Loucy (cell line): ENCODE results near the gene MARK4.
"Not testable (repeated sequence)": the region's sequence is repeated elsewhere in the genome, so short reads cannot be mapped to it uniquely, and the experiment has no call there.

Experiments used
- H2AFZ ChIP-seq: fragments of 200-600 bp; sonication (generic); 2 replicates; pipeline ENCODE4 v1.6.0; 2016; ENCODE audit warnings: antibody characterized with exemption, mild to moderate bottlenecking, low read length, moderate library complexity
- H3F3A ChIP-seq: fragments of 200-600 bp; 2 replicates; pipeline ENCODE4 v1.6.0; 2016; ENCODE audit warnings: antibody characterized with exemption, low read depth, mild to moderate bottlenecking
- H3K27me3 ChIP-seq: fragments of 200-600 bp; sonication (generic); 2 replicates; pipeline ENCODE4 v1.6.1; 2014; ENCODE audit warnings: low read length, mild to moderate bottlenecking; ENCODE audit not compliant: insufficient read depth, poor library complexity, severe bottlenecking
- H3K36me3 ChIP-seq: fragments of 200-600 bp; sonication (generic); 2 replicates; pipeline ENCODE4 v1.6.1; 2016; ENCODE audit warnings: low read length; ENCODE audit not compliant: insufficient read depth
- H3K4me1 ChIP-seq: fragments of 200-600 bp; sonication (generic); 2 replicates; pipeline ENCODE4 v1.5.1; 2014; ENCODE audit warnings: low read length, mild to moderate bottlenecking; ENCODE audit not compliant: insufficient read depth, poor library complexity, severe bottlenecking
- H3K4me2 ChIP-seq: fragments of 200-600 bp; sonication (generic); 2 replicates; pipeline ENCODE4 v1.6.0; 2014; ENCODE audit warnings: antibody characterized with exemption, low read length, low read depth, mild to moderate bottlenecking; ENCODE audit not compliant: poor library complexity, severe bottlenecking
- H3K4me3 ChIP-seq: fragments of 200-600 bp; sonication (generic); 2 replicates; pipeline ENCODE4 v1.5.1; 2014; ENCODE audit warnings: low read length, mild to moderate bottlenecking, mixed read lengths; ENCODE audit not compliant: poor library complexity, severe bottlenecking
- H3K79me2 ChIP-seq: fragments of 200-600 bp; sonication (generic); 2 replicates; pipeline ENCODE4 v1.6.1; 2014; ENCODE audit warnings: low read length; ENCODE audit not compliant: insufficient read depth
- H3K9ac ChIP-seq: fragments of 200-600 bp; sonication (generic); 2 replicates; pipeline ENCODE4 v1.6.0; 2014; ENCODE audit warnings: mild to moderate bottlenecking, low read depth, low read length, moderate library complexity; ENCODE audit not compliant: poor library complexity, severe bottlenecking
- H3K9me2 ChIP-seq: fragments of 200-600 bp; sonication (generic); replicated peaks from 2 replicates; pipeline ENCODE4 v1.6.1; 2016; ENCODE audit warnings: low read depth, low read length, mixed read lengths
- H3K9me3 ChIP-seq: fragments of 200-600 bp; sonication (generic); 2 replicates; pipeline ENCODE4 v1.6.1; 2014; ENCODE audit warnings: mild to moderate bottlenecking, antibody characterized with exemption, low read length, low read depth; ENCODE audit not compliant: insufficient read depth
- H4K20me1 ChIP-seq: fragments of 200-600 bp; sonication (generic); 2 replicates; pipeline ENCODE4 v1.6.0; 2014; ENCODE audit warnings: antibody characterized with exemption, low read length, mild to moderate bottlenecking; ENCODE audit not compliant: insufficient read depth, poor library complexity, severe bottlenecking
- EZH2phosphoT487 ChIP-seq: fragments of 200-600 bp; IDR thresholded peaks from 2 replicates; pipeline ENCODE4 v1.6.1; 2018; ENCODE audit warnings: antibody characterized with exemption, mild to moderate bottlenecking, moderate library complexity, borderline replicate concordance
- TF ChIP-seq, protein P1 (sequence below): fragments of 200-600 bp; sonication (generic); conservative IDR thresholded peaks from 2 replicates; pipeline ENCODE4 v1.5.1; 2014; ENCODE audit warnings: mild to moderate bottlenecking, antibody characterized with exemption, low read length

The MARK4 gene

GRCh38 chr19:45331411-45331810, 80.3 kb downstream of the MARK4 start:
- H3F3A ChIP-seq: no peaks in the 10 kb centered on the region
- no peak overlapping the region for H3K4me3 ChIP-seq

DNA sequence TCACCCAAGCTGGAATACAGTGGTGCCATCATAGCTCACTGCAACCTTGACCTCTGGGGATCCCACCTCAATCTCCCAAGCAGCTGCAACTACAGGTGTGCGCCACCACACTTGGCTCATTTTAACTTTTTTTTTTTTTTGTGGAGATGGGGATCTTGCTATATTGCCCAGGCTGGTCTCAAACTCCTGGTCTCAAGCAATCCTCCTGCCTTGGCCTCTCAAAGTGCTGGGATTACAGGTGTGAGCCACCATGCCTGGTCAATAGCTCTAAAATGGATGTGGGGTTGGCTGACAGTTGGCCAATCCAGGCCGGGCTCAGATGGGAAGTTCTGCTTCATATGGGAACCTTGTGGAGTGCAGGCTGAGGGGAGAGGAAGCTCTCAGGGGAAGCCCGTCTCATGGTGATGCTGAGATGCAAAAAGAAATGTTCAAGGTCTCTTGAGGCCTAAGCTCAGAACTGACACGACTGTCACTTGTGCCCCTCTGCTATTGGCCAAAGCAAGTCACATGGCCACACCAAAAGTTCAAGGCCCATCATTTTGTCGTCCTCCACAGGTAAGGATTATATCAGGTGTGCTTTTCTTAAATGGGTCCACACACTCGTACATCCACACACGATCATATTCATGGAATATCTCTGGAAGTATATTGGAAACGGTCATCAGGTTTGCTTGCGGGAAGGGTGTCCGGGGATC, 82.7 kb downstream of the MARK4 start:
- no peaks in the 10 kb centered on the region for H4K20me1 ChIP-seq
- H3K9me3 ChIP-seq: no peaks in the 10 kb centered on the region
- no peaks in the 10 kb centered on the region for H3K27me3 ChIP-seq
- no peaks in the 10 kb centered on the region for H3K79me2 ChIP-seq
- H3K9ac ChIP-seq: no peak overlapping the region
- no peak overlapping the region for H2AFZ ChIP-seq
- H3K9me2 ChIP-seq: no peaks in the 10 kb centered on the region
- H3K4me2 ChIP-seq: no peak overlapping the region
- no peaks in the 10 kb centered on the region for H3F3A ChIP-seq
- TF ChIP-seq, protein P1, sequence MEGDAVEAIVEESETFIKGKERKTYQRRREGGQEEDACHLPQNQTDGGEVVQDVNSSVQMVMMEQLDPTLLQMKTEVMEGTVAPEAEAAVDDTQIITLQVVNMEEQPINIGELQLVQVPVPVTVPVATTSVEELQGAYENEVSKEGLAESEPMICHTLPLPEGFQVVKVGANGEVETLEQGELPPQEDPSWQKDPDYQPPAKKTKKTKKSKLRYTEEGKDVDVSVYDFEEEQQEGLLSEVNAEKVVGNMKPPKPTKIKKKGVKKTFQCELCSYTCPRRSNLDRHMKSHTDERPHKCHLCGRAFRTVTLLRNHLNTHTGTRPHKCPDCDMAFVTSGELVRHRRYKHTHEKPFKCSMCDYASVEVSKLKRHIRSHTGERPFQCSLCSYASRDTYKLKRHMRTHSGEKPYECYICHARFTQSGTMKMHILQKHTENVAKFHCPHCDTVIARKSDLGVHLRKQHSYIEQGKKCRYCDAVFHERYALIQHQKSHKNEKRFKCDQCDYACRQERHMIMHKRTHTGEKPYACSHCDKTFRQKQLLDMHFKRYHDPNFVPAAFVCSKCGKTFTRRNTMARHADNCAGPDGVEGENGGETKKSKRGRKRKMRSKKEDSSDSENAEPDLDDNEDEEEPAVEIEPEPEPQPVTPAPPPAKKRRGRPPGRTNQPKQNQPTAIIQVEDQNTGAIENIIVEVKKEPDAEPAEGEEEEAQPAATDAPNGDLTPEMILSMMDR: no peak
- TF ChIP-seq EZH2phosphoT487: no peak
- H3K4me1 ChIP-seq: no peaks in the 10 kb centered on the region
- no peaks in the 10 kb centered on the region for H3K36me3 ChIP-seq
- H3K4me3 ChIP-seq: no peak overlapping the region

More at GRCh38 chr19:45331411-45331810, 80.3 kb downstream of the MARK4 start:
- no peaks in the 10 kb centered on the region for H3K4me1 ChIP-seq
- no peaks in the 10 kb centered on the region for H3K79me2 ChIP-seq
- no peaks in the 10 kb centered on the region for H3K9me3 ChIP-seq
- no peaks in the 10 kb centered on the region for H3K27me3 ChIP-seq
- no peaks in the 10 kb centered on the region for H3K9me2 ChIP-seq
- H3K4me2 ChIP-seq: no peak overlapping the region
- TF ChIP-seq, protein P1: no peak
- no peak for TF ChIP-seq EZH2phosphoT487
- no peaks in the 10 kb centered on the region for H3K36me3 ChIP-seq
- H4K20me1 ChIP-seq: no peaks in the 10 kb centered on the region
- no peak overlapping the region for H3K9ac ChIP-seq
- H2AFZ ChIP-seq: no peak overlapping the region

DNA sequence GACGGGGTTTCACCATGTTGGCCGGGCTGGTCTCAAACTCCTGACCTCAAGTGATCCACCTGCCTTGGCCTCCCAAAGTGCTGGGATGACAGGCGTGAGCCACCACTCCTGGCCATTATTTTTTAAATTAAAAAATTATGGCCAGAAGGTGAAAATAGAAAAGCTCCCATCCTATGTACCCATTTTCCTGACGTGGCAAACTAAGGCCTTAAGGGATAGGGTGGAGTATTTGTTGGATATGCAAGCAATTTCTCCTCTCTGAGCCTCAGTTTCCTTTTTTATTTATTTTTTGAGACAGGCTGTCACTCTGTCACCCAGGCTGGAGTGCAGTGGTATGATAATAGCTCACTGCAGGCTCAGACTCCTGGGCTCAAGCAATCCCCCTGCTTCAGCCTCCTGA, 83.8 kb downstream of the MARK4 start:
- not testable (repeated sequence) for H4K20me1 ChIP-seq, H3K4me3 ChIP-seq, H3K9me2 ChIP-seq, H3F3A ChIP-seq, H3K27me3 ChIP-seq, H3K4me1 ChIP-seq, H3K4me2 ChIP-seq, H3K36me3 ChIP-seq, H3K9me3 ChIP-seq, H3K79me2 ChIP-seq, H3K9ac ChIP-seq, H2AFZ ChIP-seq

- H3K79me2 ChIP-seq: no peaks in the 10 kb centered on the region
- H3F3A ChIP-seq: no peaks in the 10 kb centered on the region
- no peaks in the 10 kb centered on the region for H4K20me1 ChIP-seq
- no peak overlapping the region for H3K4me2 ChIP-seq
- no peaks in the 10 kb centered on the region for H3K9me3 ChIP-seq
- no peak overlapping the region for H3K4me3 ChIP-seq
- no peaks in the 10 kb centered on the region for H3K27me3 ChIP-seq
- no peak for TF ChIP-seq EZH2phosphoT487
- TF ChIP-seq, protein P1: no peak
- H3K4me1 ChIP-seq: no peaks in the 10 kb centered on the region
- H3K36me3 ChIP-seq: no peaks in the 10 kb centered on the region
- H3K9ac ChIP-seq: no peak overlapping the region
- H3K9me2 ChIP-seq: no peaks in the 10 kb centered on the region
- no peak overlapping the region for H2AFZ ChIP-seq
These were observed 85.7 kb downstream of the MARK4 start for GRCh38 chr19:45336696-45337251.
